Measurements from ENCODE around the gene OR1A2. TPM values are rescaled to one million over a fixed set of nuclear protein-coding genes. Genes with fewer than 3 reads are reported as not detected.

The OR1A2 gene
- total RNA-seq, 2 donors from 2014 or later = not detected

Other genes with a start within 250 kb of the OR1A2 start
- gene OR1D5, start 133.9 kb upstream of the OR1A2 start, total RNA-seq = not detected
- gene OR1D2, start 93.1 kb upstream of the OR1A2 start, total RNA-seq = not detected
- not detected for gene OR1G1, start 70.0 kb upstream of the OR1A2 start, total RNA-seq
- not detected for gene OR1A1, start 10.1 kb downstream of the OR1A2 start, total RNA-seq
- not detected for gene OR3A1, start 100.8 kb downstream of the OR1A2 start, total RNA-seq
- under 1 TPM in 1 of 2 donors, not detected in 1; 0.51 TPM for gene OR3A2, start 188.8 kb downstream of the OR1A2 start, total RNA-seq
- not detected for gene OR1E1, start 200.9 kb downstream of the OR1A2 start, total RNA-seq
- gene OR3A3, start 213.9 kb downstream of the OR1A2 start, total RNA-seq = not detected
- not detected for gene OR1E2, start 236.3 kb downstream of the OR1A2 start, total RNA-seq

Data from right atrium auricular region (tissue), 2 donors.